BJ (cell line): ENCODE measurements around the gene SLC26A6. TPM values are rescaled to one million over a fixed set of nuclear protein-coding genes. Genes with fewer than 3 reads are reported as not detected.
A peak's percentile ranks its signal among the peaks of the same experiment; 100 is the strongest.

Experiments
- CTCF ChIA-PET: fragments of 350-600 bp; formaldehyde crosslinking; extraction: SDS; loops from one replicate; lab custom pipeline; 2021; ENCODE audit warnings: antibody characterized with exemption, inconsistent platforms; lab: Yijun Ruan, JAX
- POLR2A ChIA-PET: fragments of 300-600 bp; sonication (Branson Sonifier 250); formaldehyde crosslinking; extraction: SDS; loops from one replicate; lab custom pipeline; 2021; ENCODE audit warnings: antibody characterized with exemption; lab: Charles Lee
- DNase-seq: peaks from one replicate; pipeline ENCODE4 v3.0.0-alpha.2; 2011; ENCODE audit warnings: low read depth
- H3K27me3 ChIP-seq: 2 replicates; pipeline ENCODE4 v1.6.0; 2011; ENCODE audit warnings: low read length; ENCODE audit not compliant: control insufficient read depth, insufficient read depth
- H3K36me3 ChIP-seq: 2 replicates; pipeline ENCODE4 v1.5.1; 2011; ENCODE audit warnings: low read length; ENCODE audit not compliant: control insufficient read depth, insufficient read depth
- H3K4me3 ChIP-seq: 2 replicates; pipeline ENCODE4 v1.5.1; 2011; ENCODE audit warnings: low read depth, mild to moderate bottlenecking, control low read depth, low read length
- CTCF ChIP-seq: IDR thresholded peaks from 2 replicates; pipeline ENCODE4 v1.5.1; 2011; ENCODE audit warnings: low read depth, mild to moderate bottlenecking, control low read depth, inconsistent platforms, low read length, moderate library complexity; ENCODE audit not compliant: insufficient read depth
- polyA plus RNA-seq: library from polyadenylated mRNA; depleted of rRNA; stranded (reverse); fragments of >200 nt; gene quantifications from 2 replicates; pipeline ENCODE4 v1.2.3, GENCODE V29; 2011

SLC26A6 gene
- polyA plus RNA-seq, 1 experiment, result 45.8 TPM

DNA sequence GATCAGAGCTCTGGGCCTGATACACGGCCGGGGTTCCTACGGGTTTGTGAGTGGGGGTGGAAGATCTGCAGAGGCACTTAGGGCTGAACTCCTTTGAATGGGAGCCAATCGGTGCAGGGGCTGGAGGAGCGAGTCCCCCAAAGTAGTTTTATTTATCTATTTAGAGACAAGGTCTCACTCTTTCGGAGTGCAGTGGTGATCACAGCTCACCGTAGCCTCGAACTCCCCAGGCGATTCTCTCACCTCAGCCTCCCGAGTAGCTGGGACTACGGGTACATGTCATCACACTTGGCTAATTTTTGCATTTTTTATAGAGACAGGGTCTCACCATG, 29.0 kb upstream of the SLC26A6 start:
- TF ChIP-seq CTCF, result no peak
- no peak overlapping the region for H3K4me3 ChIP-seq
- H3K36me3 ChIP-seq, result peaks cover 2% of the 10 kb centered on the region; the same call in 1 of the 2 replicates

DNA sequence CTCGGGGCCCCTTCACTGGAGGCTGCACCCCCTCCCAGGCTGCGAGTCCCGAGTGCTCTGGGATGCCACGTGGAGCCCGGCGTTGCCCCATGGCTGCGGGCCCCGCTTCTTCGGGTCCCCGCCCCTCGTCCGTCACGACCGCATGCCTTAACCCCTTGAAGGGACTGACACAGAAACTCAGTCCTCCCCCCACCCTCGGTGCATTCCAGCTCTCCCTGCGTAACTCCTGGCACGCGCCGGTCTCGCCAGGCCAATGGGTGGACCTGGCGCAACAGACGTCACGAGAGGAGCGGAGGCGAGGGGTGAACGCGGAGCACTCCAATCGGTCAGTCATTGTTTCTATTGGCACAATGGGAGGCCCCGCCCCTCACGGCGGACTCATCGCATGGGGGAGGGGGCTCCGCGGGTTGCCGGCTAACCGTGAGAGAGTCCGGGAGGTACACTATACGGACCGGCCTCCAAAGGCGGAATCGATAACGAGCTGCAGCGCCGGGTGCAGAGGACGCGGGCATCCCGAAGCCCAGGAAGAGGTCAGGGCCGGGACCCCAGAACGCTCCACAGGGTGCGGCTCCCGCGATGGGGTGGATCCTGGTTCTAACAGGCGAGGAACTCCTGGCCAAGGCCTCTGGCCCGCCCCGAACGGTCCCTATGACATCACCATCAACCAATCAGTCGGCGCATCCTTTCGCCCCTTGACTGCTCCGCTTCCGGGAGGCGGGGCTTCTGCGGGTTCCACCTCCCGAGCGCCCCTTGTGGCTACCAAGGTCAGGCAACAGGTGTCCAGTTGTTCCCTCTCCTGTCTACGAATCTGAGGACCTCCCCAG, 28.4 kb upstream of the SLC26A6 start:
- POLR2A ChIA-PET, result interaction anchor here (0.6 to 1.6 kb wide), 2 partner anchors 28 to 1285 kb away, joined by 4 read pairs; partner anchors contain the start of gene SLC26A6
- CTCF ChIA-PET, result interaction anchor here (0.6 to 4.1 kb wide), 17 partner anchors 10 to 637 kb away, joined by 3 to 32 read pairs (median 4); partner anchors contain the start of genes NCKIPSD, SLC26A6 and UCN2
- H3K36me3 ChIP-seq, result peaks cover 2% of the 10 kb centered on the region; the same call in 1 of the 2 replicates
- peak; percentile 90 for TF ChIP-seq CTCF
- peak; percentile 96 for DNase-seq
- peak overlapping the region; percentile 49 for H3K4me3 ChIP-seq
- no peaks in the 10 kb centered on the region for H3K27me3 ChIP-seq

More for the DNA sequence above, 29.0 kb upstream of the SLC26A6 start:
- H3K27me3 ChIP-seq, result no peaks in the 10 kb centered on the region
- CTCF ChIA-PET, result interaction anchor here (0.6 to 4.1 kb wide), 12 partner anchors 10 to 637 kb away, joined by 3 to 32 read pairs (median 5); partner anchors contain the start of genes SLC26A6 and UCN2
- POLR2A ChIA-PET, result interaction anchor here (1.6 kb wide), 1 partner anchor 29 kb away, joined by 4 read pairs; the partner anchor contains the start of gene SLC26A6
- DNase-seq, result no peak

DNA sequence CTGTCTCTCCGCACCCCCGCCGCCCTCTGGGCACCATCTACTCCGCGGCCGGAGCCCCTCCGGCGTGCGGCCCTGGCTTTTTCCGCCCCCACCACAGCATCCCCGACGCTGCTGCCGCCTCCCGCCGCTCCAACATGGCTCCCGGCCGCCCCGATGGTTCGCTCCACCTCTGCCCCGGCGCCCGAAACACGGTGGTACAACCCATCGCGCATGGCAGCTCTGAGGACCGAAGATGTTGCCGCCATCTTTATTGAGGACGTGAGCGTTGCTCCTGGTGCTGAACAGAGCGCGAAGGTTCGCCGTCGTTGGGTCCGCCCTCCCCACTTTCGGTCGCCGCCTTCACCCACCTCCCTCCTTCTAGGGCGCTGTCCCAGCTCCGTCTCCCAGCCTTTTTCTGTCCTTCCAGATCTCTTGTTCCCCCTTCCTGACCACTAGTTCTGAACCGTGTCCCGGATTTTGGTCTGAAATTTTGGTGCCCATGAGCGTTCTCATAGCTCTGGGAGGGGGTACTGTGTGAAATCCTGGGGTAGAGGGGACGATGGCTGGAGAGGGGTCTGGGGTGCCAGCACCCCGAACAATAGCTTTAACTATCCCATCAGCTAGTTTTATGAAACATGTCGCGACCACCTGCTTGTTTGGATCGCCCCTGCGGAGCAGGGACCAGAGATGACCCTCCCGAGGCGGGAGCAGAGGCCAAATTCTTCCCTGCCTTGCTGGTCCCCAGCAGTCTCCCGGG, 27.7 kb upstream of the SLC26A6 start, which contains the start of gene CELSR3:
CELSR3 (minus strand) TSS at position 134 of the 736 bp plus-strand sequence. CDS start 252 bp downstream, outside the sequence.
- ChIA-PET CTCF (interaction anchor here (0.6 to 4.1 kb wide), 13 partner anchors 11 to 785 kb away, joined by 3 to 32 read pairs (median 6); partner anchors contain the start of genes NCKIPSD, SLC26A6 and UCN2), POLR2A (interaction anchor here (0.6 to 1.6 kb wide), 2 partner anchors 28 to 1284 kb away, joined by 4 read pairs; partner anchors contain the start of gene SLC26A6)
- H3K27me3 ChIP-seq, result no peaks in the 10 kb centered on the region
- no peak for TF ChIP-seq CTCF
- peak within 1 kb of the TSS; percentile 49 for H3K4me3 ChIP-seq
- H3K36me3 ChIP-seq, result peaks cover 2% of the 10 kb centered on the region; the same call in 1 of the 2 replicates
- peak; percentile 30 for DNase-seq

GRCh38 chr3:48662145-48662752, 27.0 kb upstream of the SLC26A6 start:
- H3K36me3 ChIP-seq, result peaks cover 2% of the 10 kb centered on the region; the same call in 1 of the 2 replicates
- H3K4me3 ChIP-seq, result peak overlapping the region; percentile 49
- no peak for TF ChIP-seq CTCF
- no peak for DNase-seq
- CTCF ChIA-PET, result interaction anchor here (1.2 to 4.1 kb wide), 6 partner anchors 24 to 113 kb away, joined by 3 to 32 read pairs (median 6); partner anchors contain the start of genes NCKIPSD and SLC26A6
- H3K27me3 ChIP-seq, result no peaks in the 10 kb centered on the region
- POLR2A ChIA-PET, result interaction anchor here (1.2 kb wide), 1 partner anchor 27 kb away, joined by 4 read pairs; the partner anchor contains the start of gene SLC26A6
